ENCODE data around the gene ZNF33A.
"Not testable (repeated sequence)": the region's sequence is repeated elsewhere in the genome, so short reads cannot be mapped to it uniquely, and the experiment has no call there.

ZNF33A gene

GRCh38 chr10:38047666-38048065, 37.2 kb downstream of the ZNF33A start:
- DNase-seq, result no peak

GRCh38 chr10:38050212-38050611, 39.7 kb downstream of the ZNF33A start:
- DNase-seq, result no peak

- DNase-seq, result no peak
These were observed 43.9 kb downstream of the ZNF33A start for GRCh38 chr10:38054361-38054797.

- not testable (repeated sequence) for DNase-seq
These were observed 44.9 kb downstream of the ZNF33A start for GRCh38 chr10:38055274-38055894.

DNA sequence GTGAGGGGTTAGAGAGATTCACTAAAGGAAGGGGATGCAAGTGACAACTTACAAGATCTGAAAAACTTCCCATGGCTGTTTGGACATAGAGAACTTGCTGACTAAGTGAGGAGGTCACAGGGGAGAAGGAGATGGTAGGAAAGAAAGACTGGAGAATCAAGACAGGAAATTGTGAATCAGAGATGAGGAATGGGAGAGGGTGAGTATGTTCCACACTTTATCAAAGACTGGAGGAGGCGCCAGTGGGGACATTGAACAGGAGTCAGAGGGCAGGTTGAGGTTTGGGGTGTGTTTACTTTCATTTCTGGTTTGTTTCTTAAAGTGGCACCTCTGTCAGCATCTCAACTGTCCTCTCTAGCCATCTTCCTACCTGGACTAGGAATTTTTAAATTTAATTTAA, 59.2 kb downstream of the ZNF33A start:
- not testable (repeated sequence) for DNase-seq

GRCh38 chr10:38070501-38070900, 60.0 kb downstream of the ZNF33A start:
- no peak for DNase-seq

DNA sequence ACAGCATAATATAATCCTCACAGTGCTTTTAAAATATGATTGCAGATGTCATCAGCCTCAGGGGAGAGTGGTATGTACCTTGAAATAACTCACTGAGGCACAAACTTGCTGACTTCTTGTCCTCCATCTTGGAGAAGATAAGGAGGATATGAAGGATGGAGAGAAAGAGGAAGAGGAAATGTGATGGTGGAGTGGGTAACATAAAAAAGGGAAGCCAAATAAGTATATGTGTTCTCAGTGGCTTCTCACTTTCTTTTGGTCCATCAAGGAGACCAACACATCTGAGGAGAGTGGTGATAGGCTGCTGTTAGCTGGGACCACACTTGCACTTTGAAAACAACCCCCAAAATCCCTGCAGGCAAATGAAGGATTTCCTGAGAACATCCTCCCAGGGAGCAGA, 62.1 kb downstream of the ZNF33A start:
- no peak for DNase-seq

DNA sequence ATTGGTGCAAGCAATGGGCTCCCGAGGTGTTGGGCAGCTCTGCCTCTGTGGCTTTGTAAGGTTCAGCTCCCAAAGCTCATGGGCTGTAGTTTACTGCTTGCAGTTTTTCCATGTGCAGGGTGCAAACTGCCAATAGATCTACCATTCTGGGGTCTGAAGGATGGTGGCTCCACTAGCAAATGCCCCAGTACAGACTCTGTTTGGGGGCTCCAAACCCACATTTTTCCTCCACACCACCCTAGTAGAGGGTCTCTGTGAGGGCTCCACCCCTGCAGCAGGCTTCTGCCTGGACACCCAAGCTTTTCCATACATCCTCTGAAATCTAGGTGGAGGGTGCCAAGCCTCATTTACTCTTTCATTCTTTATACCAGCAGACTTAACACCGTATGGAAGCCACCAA, 66.2 kb downstream of the ZNF33A start:
- no peak for DNase-seq

DNA sequence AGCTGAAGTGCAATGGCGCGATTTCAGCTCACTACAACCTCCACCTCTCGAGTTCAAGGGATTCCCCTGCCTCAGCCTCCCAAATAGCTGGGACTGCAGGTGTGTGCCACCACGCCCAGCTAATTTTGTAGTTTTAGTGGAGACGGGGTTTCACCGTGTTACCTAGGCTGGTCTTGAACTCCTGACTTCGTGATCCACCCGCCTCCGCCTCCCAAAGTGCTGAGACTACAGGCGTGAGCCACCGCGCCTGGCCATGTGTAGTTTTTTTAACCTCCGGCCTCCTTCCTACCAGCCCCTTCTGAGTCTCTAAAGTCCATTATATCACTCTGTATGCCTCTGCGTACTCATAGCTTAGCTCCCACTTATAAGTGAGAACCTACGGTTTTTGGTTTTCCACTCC, 82.8 kb downstream of the ZNF33A start:
- not testable (repeated sequence) for DNase-seq

- no peak for DNase-seq
These were observed 83.3 kb downstream of the ZNF33A start for GRCh38 chr10:38093816-38094157.

GRCh38 chr10:38094158-38094926, 83.9 kb downstream of the ZNF33A start, which contains the start of gene ZNF37A:
TSS of gene ZNF37A (plus strand) at chr10:38094337. CDS start at chr10:38096618, 2,281 bp downstream.
- DNase-seq, result peak; percentile 71

DNA sequence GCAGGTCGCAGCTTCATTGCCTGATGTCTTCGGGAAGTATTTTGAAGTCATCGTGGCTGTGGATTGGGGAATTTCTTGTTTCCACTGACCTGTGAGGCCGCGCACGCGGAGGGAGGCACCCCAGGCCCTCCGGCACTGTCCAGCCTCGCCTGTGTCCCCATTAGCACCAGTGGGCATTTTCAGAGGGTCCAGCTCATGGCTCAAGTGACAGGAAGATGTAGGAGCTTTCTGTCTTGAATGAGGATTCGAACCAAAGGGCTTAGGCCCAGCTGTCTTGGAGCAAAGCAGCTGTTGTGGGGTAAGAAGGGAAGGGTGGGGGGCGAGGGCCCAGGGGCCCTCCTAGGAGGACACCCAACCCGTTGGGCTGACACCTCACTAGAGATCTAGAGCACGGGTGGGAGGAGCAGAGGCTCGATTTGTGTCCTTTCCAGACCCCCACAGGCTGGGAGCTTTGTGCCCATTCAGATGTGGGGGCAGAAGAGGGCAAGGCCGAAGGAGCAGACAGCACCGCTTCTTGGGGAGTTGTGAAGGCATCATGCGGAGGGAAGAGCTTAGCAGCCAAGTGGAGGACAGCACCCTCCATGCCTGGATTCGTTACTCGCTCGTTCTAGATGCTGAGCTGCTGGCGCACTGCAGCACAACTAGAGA, 84.6 kb downstream of the ZNF33A start:
- no peak for DNase-seq

GRCh38 chr10:38102880-38103279, 92.4 kb downstream of the ZNF33A start:
- no peak for DNase-seq

DNA sequence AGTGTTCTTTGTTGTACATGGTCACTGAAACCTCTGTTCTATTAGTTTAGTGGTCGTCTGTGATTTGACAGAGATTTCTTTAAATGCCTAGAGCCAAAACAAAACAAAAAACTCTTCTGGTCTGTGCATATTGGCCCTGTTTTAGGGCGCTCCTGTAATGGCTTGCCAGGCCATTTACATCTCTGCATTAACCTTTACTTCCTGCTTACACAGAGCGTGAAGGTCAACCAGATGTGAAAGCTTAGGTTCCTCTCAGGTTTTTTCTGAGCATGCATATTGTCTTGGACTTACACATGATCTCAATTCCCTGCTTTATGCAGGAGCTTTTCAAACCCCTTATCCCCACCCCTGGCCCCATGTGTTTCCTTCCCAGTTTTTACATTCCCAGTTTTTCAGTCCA, 93.3 kb downstream of the ZNF33A start:
- no peak for DNase-seq

- no peak for DNase-seq
These were observed 101.7 kb downstream of the ZNF33A start for GRCh38 chr10:38112159-38112558.

Data from NCI-H2081 treated with DMSO at 0.1 percent for 48 hours (cell line).